Measurements from ENCODE around the gene TLX2. TPM values are rescaled to one million over a fixed set of nuclear protein-coding genes. Genes with fewer than 3 reads are reported as not detected.
A peak's percentile ranks its signal among the peaks of the same experiment; 100 is the strongest.

Gene TLX2
- total and polyA plus RNA-seq, 2 of the 8 experiments (the other 6 are each of a cell fraction or from before 2014, with no cell fraction given): 0.06 to 0.17 TPM

DNA sequence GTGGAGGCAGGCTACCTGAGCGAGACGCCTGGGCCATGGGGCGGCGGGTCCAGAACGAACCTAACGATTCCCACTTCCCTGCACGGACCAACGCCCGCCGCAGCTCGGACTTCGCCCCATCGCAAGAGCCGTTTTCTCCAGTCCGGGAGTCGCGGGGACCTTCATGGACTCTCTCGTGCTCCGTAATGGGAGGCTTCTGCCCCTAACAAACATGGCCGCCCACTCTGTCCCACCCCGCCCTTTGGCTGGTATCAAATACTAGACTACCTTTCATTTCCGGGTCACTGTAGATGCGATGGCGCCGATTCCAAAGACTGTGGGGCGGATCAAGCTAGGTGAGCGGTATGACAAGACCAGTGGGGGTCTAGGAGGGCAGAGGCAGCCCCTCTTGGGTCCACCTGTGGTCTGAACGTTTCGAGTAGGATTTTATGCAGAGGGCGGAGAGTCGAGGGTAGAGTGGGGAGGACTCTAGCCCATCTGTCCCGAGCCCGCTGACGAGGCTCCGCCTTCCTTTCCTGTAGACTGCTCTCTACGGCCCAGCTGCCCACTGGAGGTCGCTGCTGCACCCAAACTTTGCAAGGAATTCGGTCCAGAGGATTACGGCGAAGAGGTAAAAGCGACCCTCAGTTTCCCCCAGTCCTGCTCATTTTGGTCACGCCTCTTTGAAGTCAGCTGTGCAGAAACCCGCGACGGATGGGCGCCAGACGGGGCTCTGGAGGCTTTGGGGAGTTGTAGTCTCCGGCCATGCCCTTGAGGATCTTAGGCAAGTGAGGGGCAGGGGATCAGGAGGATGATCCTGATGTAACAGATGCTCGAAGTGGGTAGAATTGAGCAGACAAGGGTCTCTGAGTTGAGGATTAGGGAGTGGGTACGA is 31.2 kb upstream of the TLX2 start, which contains the start of the genes CCDC142 and TTC31:
CCDC142 (minus strand) TSS at position 198 of the 874 bp plus-strand sequence; CDS start at position 37, 161 bp downstream.
TTC31 (plus strand) TSS at position 281 of the 874 bp plus-strand sequence; CDS start at position 296, 15 bp downstream.
- Histone ChIP-seq H3K27me3 (replicated peaks in 1 of 4; ENCODE audit: control insufficient read depth in 3 of 4, extremely low read depth in 1 of 4, insufficient read depth in 3 of 4, low read length in 3 of 4) (no peaks in the 10 kb centered on the region; a peak in 1 of 7 replicates), H2BK12ac (ENCODE audit: low read depth, low read length) (no peak within 1 kb of the TSS; the same call in 1 of the 2 replicates), H3K56ac (replicated peaks; ENCODE audit: insufficient read length, low read depth, low read length) (peak within 1 kb of the TSS; percentile 95), H3K18ac (ENCODE audit: extremely low read depth, low read length) (peak within 1 kb of the TSS; percentile 100), H4K5ac (ENCODE audit: insufficient read length, low read depth, low read length) (peak within 1 kb of the TSS; percentile 95), H3K23me2 (ENCODE audit: low read depth, low read length) (peaks cover 9% of the 10 kb centered on the region; the same call in 1 of the 2 replicates), H3K23ac (ENCODE audit: insufficient read length) (no peak within 1 kb of the TSS), H3K79me2 (ENCODE audit: control insufficient read depth in 1 of 2, insufficient read depth in 2 of 2, low read length in 2 of 2) (peaks cover 0 to 9% of the 10 kb centered on the region in 2 experiments; a peak in 1 of 4 replicates), H3K9ac (replicated peaks in 1 of 4; ENCODE audit: extremely low read depth in 1 of 4, low read depth in 3 of 4, low read length in 3 of 4) (peak within 1 kb of the TSS; percentile 68 to 87 (median 82)), H2BK5ac (ENCODE audit: low read depth, low read length) (peak within 1 kb of the TSS; percentile 97), H2AK5ac (ENCODE audit: low read depth, low read length) (no peak within 1 kb of the TSS), H4K20me1 (replicated peaks in 1 of 2; ENCODE audit: control insufficient read depth in 1 of 2, insufficient read depth in 2 of 2, low read length in 2 of 2) (peaks cover 4 to 8% of the 10 kb centered on the region in 2 experiments), H3K27ac (ENCODE audit: low read depth, low read length) (peak within 1 kb of the TSS; percentile 92), H4K91ac (replicated peaks; ENCODE audit: insufficient read length, low read length) (peak within 1 kb of the TSS; percentile 98), H2AFZ (ENCODE audit: low read length) (peak within 1 kb of the TSS; percentile 97; the same call in 1 of the 2 replicates), H3K14ac (ENCODE audit: insufficient read length) (no peak within 1 kb of the TSS), H2BK15ac (ENCODE audit: low read length) (0 out of 2 replicates have a peak within 1 kb of the TSS, but pooled peaks have one; percentile 92), H2BK120ac (replicated peaks; ENCODE audit: low read depth, low read length) (peak within 1 kb of the TSS; percentile 99), H3K79me1 (ENCODE audit: low read depth, low read length) (no peaks in the 10 kb centered on the region; the same call in 1 of the 2 replicates), H4K8ac (ENCODE audit: extremely low read depth, insufficient read depth, low read length) (peak within 1 kb of the TSS; percentile 99), H3K36me3 (ENCODE audit: control insufficient read depth in 2 of 4, insufficient read depth in 4 of 4, low read length in 3 of 4) (peaks cover 0 to 6% (median 2%) of the 10 kb centered on the region in 4 experiments; a peak in 5 of 8 replicates), H3K9me3 (ENCODE audit: insufficient read depth in 2 of 2, low read depth in 1 of 2, low read length in 1 of 2) (no peaks in the 10 kb centered on the region), H3K4me3 (ENCODE audit: extremely low read depth in 1 of 4, insufficient read depth in 2 of 4, low read depth in 3 of 4, low read length in 4 of 4) (peak within 1 kb of the TSS; percentile 69 to 99 (median 93)), H3K4me2 (ENCODE audit: insufficient read depth in 1 of 2, low read depth in 2 of 2, low read length in 2 of 2) (peak within 1 kb of the TSS; percentile 98 to 100), H3K4ac (replicated peaks; ENCODE audit: insufficient read length, low read depth, low read length) (peak within 1 kb of the TSS; percentile 85), H3K4me1 (replicated peaks in 1 of 4; ENCODE audit: control insufficient read depth in 3 of 4, insufficient read depth in 4 of 4, low read length in 3 of 4) (peaks cover 0 to 10% (median 4%) of the 10 kb centered on the region in 4 experiments; a peak in 4 of 7 replicates), H2BK20ac (ENCODE audit: low read length) (no peak within 1 kb of the TSS)
- DNase-seq (ENCODE audit: low read depth in 1 of 2, low spot score in 2 of 2): peak; percentile 83 to 96
- peak; percentile 66 for FAIRE-seq
- ChIA-PET CTCF (ENCODE audit: partially characterized antibody) (interaction anchor here (1.0 to 8.0 kb wide), 26 partner anchors 10 to 108 kb away, joined by 3 to 73 read pairs (median 6); partner anchors contain the start of genes AUP1, HTRA2, INO80B and LBX2), POLR2A (ENCODE audit: partially characterized antibody) (interaction anchor here (0.9 to 7.3 kb wide), 21 partner anchors 9 to 105 kb away, joined by 3 to 85 read pairs (median 6); partner anchors contain the start of genes AUP1, C2orf81, DQX1 and HTRA2)
- WGBS, 2 experiments (ENCODE audit: extremely low coverage in 1 of 2, insufficient coverage in 1 of 2, insufficient read length in 1 of 2, insufficient replicate concordance in 2 of 2, low coverage in 1 of 2, low lambda C conversion rate in 2 of 2, missing lambda C conversion rate in 1 of 2): 4% methylated on average over 50 of the region's 50 CpGs; no CpG with 5 or more reads in 1 of the 2 experiments
- TF ChIP-seq JUN (IDR thresholded peaks at IDR 0.05; ENCODE audit: low read depth, low read length): no peak
- peak; percentile 99 for TF ChIP-seq YY1 (IDR thresholded peaks at IDR 0.05; ENCODE audit: low read depth, low read length)
- peak; percentile 94 for TF ChIP-seq KDM5A (IDR thresholded peaks at IDR 0.05; ENCODE audit: low read length)
- TF ChIP-seq POLR2A (IDR thresholded peaks at IDR 0.05; ENCODE audit: control extremely low read depth in 1 of 2, low read depth in 2 of 2, low read length in 2 of 2): peak in 1 of 2 experiments; percentile 91; a peak in 2 of 3 replicates
- no peak for TF ChIP-seq RFX5 (IDR thresholded peaks at IDR 0.05; ENCODE audit: borderline replicate concordance, low read depth, low read length)
- peak; percentile 75 for TF ChIP-seq TAF7 (optimal IDR thresholded peaks at IDR 0.05; ENCODE audit: borderline replicate concordance, low read depth, low read length)
- TF ChIP-seq EGR1 (IDR thresholded peaks at IDR 0.05; ENCODE audit: borderline replicate concordance, low read depth, low read length): no peak; the same call in 1 of the 2 replicates
- TF ChIP-seq, protein P1, sequence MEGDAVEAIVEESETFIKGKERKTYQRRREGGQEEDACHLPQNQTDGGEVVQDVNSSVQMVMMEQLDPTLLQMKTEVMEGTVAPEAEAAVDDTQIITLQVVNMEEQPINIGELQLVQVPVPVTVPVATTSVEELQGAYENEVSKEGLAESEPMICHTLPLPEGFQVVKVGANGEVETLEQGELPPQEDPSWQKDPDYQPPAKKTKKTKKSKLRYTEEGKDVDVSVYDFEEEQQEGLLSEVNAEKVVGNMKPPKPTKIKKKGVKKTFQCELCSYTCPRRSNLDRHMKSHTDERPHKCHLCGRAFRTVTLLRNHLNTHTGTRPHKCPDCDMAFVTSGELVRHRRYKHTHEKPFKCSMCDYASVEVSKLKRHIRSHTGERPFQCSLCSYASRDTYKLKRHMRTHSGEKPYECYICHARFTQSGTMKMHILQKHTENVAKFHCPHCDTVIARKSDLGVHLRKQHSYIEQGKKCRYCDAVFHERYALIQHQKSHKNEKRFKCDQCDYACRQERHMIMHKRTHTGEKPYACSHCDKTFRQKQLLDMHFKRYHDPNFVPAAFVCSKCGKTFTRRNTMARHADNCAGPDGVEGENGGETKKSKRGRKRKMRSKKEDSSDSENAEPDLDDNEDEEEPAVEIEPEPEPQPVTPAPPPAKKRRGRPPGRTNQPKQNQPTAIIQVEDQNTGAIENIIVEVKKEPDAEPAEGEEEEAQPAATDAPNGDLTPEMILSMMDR (IDR thresholded peaks at IDR 0.05; ENCODE audit: control extremely low read depth in 1 of 3, insufficient read depth in 1 of 3, low read depth in 1 of 3, low read length in 3 of 3): peak; percentile 81 to 95 (median 89)

All from H1 (cell line).